ENCODE measurements around the gene CACNA1G. TPM values are rescaled to one million over a fixed set of nuclear protein-coding genes. Genes with fewer than 3 reads are reported as not detected.

The CACNA1G gene
- polyA plus RNA-seq, 1 donor from 2014 or later = 10.9 TPM

- no peaks in the 10 kb centered on the region for H4K20me1 ChIP-seq (ENCODE audit: insufficient read depth)
- peak overlapping the region; percentile 75 for H3K9ac ChIP-seq (ENCODE audit: low read length)
- H3K4me3 ChIP-seq (ENCODE audit: low read length) = peak overlapping the region; percentile 87
- H3K36me3 ChIP-seq (ENCODE audit: insufficient read depth, low read length) = no peaks in the 10 kb centered on the region
- H3K9me3 ChIP-seq (ENCODE audit: low read length) = no peaks in the 10 kb centered on the region
- peaks cover 50% of the 10 kb centered on the region for H3K27me3 ChIP-seq (ENCODE audit: insufficient read depth, low read depth, low read length)
- no peak overlapping the region for H3K27ac ChIP-seq (ENCODE audit: low read length)
- H3K9me2 ChIP-seq (ENCODE audit: insufficient read depth, low read length) = no peaks in the 10 kb centered on the region
- TF ChIP-seq EP300 (conservative IDR thresholded peaks at IDR 0.05; ENCODE audit: poor library complexity, severe bottlenecking) = no peak
- TF ChIP-seq CTCF (IDR thresholded peaks at IDR 0.05; ENCODE audit: poor library complexity, severe bottlenecking) = no peak
- TF ChIP-seq POLR2AphosphoS5 (IDR thresholded peaks at IDR 0.05) = no peak
- no peak for TF ChIP-seq SMC3 (conservative IDR thresholded peaks at IDR 0.05; ENCODE audit: poor library complexity)
- no peak for TF ChIP-seq REST (IDR thresholded peaks at IDR 0.05; ENCODE audit: borderline replicate concordance)
- no peak for TF ChIP-seq RAD21 (conservative IDR thresholded peaks at IDR 0.05)
- TF ChIP-seq EZH2 (IDR thresholded peaks at IDR 0.05; ENCODE audit: borderline replicate concordance, insufficient read depth, low read length, poor library complexity, severe bottlenecking) = no peak
- no peak for TF ChIP-seq TAF1 (IDR thresholded peaks at IDR 0.05; ENCODE audit: low read depth)
- no peak for TF ChIP-seq MXI1 (conservative IDR thresholded peaks at IDR 0.05; ENCODE audit: poor library complexity, severe bottlenecking)
- H3F3A ChIP-seq (ENCODE audit: insufficient read depth, low read length, poor library complexity, severe bottlenecking) = no peaks in the 10 kb centered on the region
- no peaks in the 10 kb centered on the region for H3K79me2 ChIP-seq (replicated peaks; ENCODE audit: insufficient read depth, low read length)
- H2AFZ ChIP-seq (ENCODE audit: low read depth, low read length) = no peak overlapping the region
- peak overlapping the region; percentile 35 for H3K4me2 ChIP-seq (ENCODE audit: low read length)
Measured at GRCh38 chr17:50560931-50561745, 623 bp downstream of the CACNA1G start.

GRCh38 chr17:50561746-50562141, 1.2 kb downstream of the CACNA1G start:
- Histone ChIP-seq H3K9me3 (ENCODE audit: low read length) (no peaks in the 10 kb centered on the region), H3K9me2 (ENCODE audit: insufficient read depth, low read length) (no peaks in the 10 kb centered on the region), H3K36me3 (ENCODE audit: insufficient read depth, low read length) (no peaks in the 10 kb centered on the region), H3K4me2 (ENCODE audit: low read length) (peak overlapping the region; percentile 35), H2AFZ (ENCODE audit: low read depth, low read length) (no peak overlapping the region), H3K79me2 (replicated peaks; ENCODE audit: insufficient read depth, low read length) (no peaks in the 10 kb centered on the region), H3F3A (ENCODE audit: insufficient read depth, low read length, poor library complexity, severe bottlenecking) (no peaks in the 10 kb centered on the region), H4K20me1 (ENCODE audit: insufficient read depth) (no peaks in the 10 kb centered on the region), H3K9ac (ENCODE audit: low read length) (peak overlapping the region; percentile 75), H3K27ac (ENCODE audit: low read length) (no peak overlapping the region), H3K4me3 (ENCODE audit: low read length) (peak overlapping the region; percentile 87), H3K27me3 (ENCODE audit: insufficient read depth, low read depth, low read length) (peaks cover 50% of the 10 kb centered on the region)
- no peak for TF ChIP-seq RAD21 (conservative IDR thresholded peaks at IDR 0.05)
- TF ChIP-seq CTCF (IDR thresholded peaks at IDR 0.05; ENCODE audit: poor library complexity, severe bottlenecking) = no peak
- no peak for TF ChIP-seq SMC3 (conservative IDR thresholded peaks at IDR 0.05; ENCODE audit: poor library complexity)
- no peak for TF ChIP-seq REST (IDR thresholded peaks at IDR 0.05; ENCODE audit: borderline replicate concordance)
- TF ChIP-seq POLR2AphosphoS5 (IDR thresholded peaks at IDR 0.05) = no peak
- TF ChIP-seq EZH2 (IDR thresholded peaks at IDR 0.05; ENCODE audit: borderline replicate concordance, insufficient read depth, low read length, poor library complexity, severe bottlenecking) = no peak
- no peak for TF ChIP-seq EP300 (conservative IDR thresholded peaks at IDR 0.05; ENCODE audit: poor library complexity, severe bottlenecking)
- TF ChIP-seq TAF1 (IDR thresholded peaks at IDR 0.05; ENCODE audit: low read depth) = no peak
- no peak for TF ChIP-seq MXI1 (conservative IDR thresholded peaks at IDR 0.05; ENCODE audit: poor library complexity, severe bottlenecking)

Data from neural cell (in vitro differentiated cells).